Measurements from ENCODE around the gene THRAP3. TPM values are rescaled to one million over a fixed set of nuclear protein-coding genes. Genes with fewer than 3 reads are reported as not detected.

THRAP3 gene
- total RNA-seq, 2 donors from 2014 or later = 27.4 to 32.2 TPM

- intact Hi-C loops (cut with DNase I) = no loop called here
- TF ChIP-seq POLR2A (IDR thresholded peaks at IDR 0.05) (no peak), CTCF (IDR thresholded peaks at IDR 0.05) (no peak)
- no peaks in the 10 kb centered on the region for H3K27me3 ChIP-seq
- no peak for DNase-seq
- no peaks in the 10 kb centered on the region for H3K9me3 ChIP-seq
- no peaks in the 10 kb centered on the region for H3K36me3 ChIP-seq (replicated peaks in 1 of 2; ENCODE audit: insufficient read depth in 1 of 2, low read depth in 2 of 2)
- H3K4me3 ChIP-seq = no peak overlapping the region
- WGBS, 2 donors = 56 to 57% methylated on average over 3 of the region's 3 CpGs
- no peak for ATAC-seq
- peaks cover 33% of the 10 kb centered on the region for H3K4me1 ChIP-seq
- no peak overlapping the region for H3K27ac ChIP-seq
Observed at GRCh38 chr1:36236302-36236701, 12.1 kb downstream of the THRAP3 start.

- 75 to 78% methylated on average over 2 of the region's 2 CpGs for WGBS, 2 donors
- Histone ChIP-seq H3K27ac (no peak overlapping the region), H3K27me3 (no peaks in the 10 kb centered on the region), H3K4me1 (peaks cover 33% of the 10 kb centered on the region), H3K36me3 (replicated peaks in 1 of 2; ENCODE audit: insufficient read depth in 1 of 2, low read depth in 2 of 2) (peaks cover 0 to 3% of the 10 kb centered on the region in 2 donors), H3K4me3 (no peak overlapping the region), H3K9me3 (no peaks in the 10 kb centered on the region)
- intact Hi-C loops (cut with DNase I) = no loop called here
- no peak for TF ChIP-seq CTCF (IDR thresholded peaks at IDR 0.05)
- TF ChIP-seq POLR2A (IDR thresholded peaks at IDR 0.05) = no peak
- ATAC-seq (no peak), DNase-seq (no peak)
Observed at GRCh38 chr1:36238433-36238832, 14.2 kb downstream of the THRAP3 start.

GRCh38 chr1:36239941-36240637 lies 15.8 kb downstream of the THRAP3 start:
- Histone ChIP-seq H3K36me3 (replicated peaks in 1 of 2; ENCODE audit: insufficient read depth in 1 of 2, low read depth in 2 of 2) (peaks cover 0 to 3% of the 10 kb centered on the region in 2 donors), H3K27me3 (no peaks in the 10 kb centered on the region), H3K9me3 (no peaks in the 10 kb centered on the region), H3K27ac (peak overlapping the region in 1 of 4 donors; percentile 25), H3K4me1 (peaks cover 27% of the 10 kb centered on the region), H3K4me3 (no peak overlapping the region)
- TF ChIP-seq CTCF (IDR thresholded peaks at IDR 0.05) (no peak), POLR2A (IDR thresholded peaks at IDR 0.05) (no peak)
- 25 to 26% methylated on average over 4 of the region's 4 CpGs for whole genome bisulfite sequencing, 2 donors
- DNase-seq = peak in 1 of 4 donors; percentile 10
- intact Hi-C loops (cut with DNase I) = no loop called here
- peak; percentile 35 for ATAC-seq

- ATAC-seq = no peak
- Histone ChIP-seq H3K36me3 (replicated peaks in 1 of 2; ENCODE audit: insufficient read depth in 1 of 2, low read depth in 2 of 2) (no peaks in the 10 kb centered on the region), H3K27me3 (no peaks in the 10 kb centered on the region), H3K9me3 (no peaks in the 10 kb centered on the region), H3K4me1 (peaks cover 49% of the 10 kb centered on the region), H3K4me3 (no peak overlapping the region), H3K27ac (peak overlapping the region in 2 of 4 donors; percentile 73 to 75)
- intact Hi-C loops (cut with DNase I) = no loop called here
- TF ChIP-seq CTCF (IDR thresholded peaks at IDR 0.05) = no peak
- no peak for TF ChIP-seq POLR2A (IDR thresholded peaks at IDR 0.05)
- no peak for DNase-seq
- WGBS, 2 donors = 96 to 99% methylated on average over 3 of the region's 3 CpGs
Observed at GRCh38 chr1:36247538-36247937, 23.3 kb downstream of the THRAP3 start.

All from body of pancreas (tissue), 4 donors.